Retinal pigment epithelial cell (primary cell): ENCODE measurements around the gene CUEDC1.
"Not testable (repeated sequence)": the region's sequence is repeated elsewhere in the genome, so short reads cannot be mapped to it uniquely, and the experiment has no call there.

Experiments
- DNase-seq: peaks from one replicate; pipeline ENCODE4 v3.0.0-alpha.2; 2010; ENCODE audit warnings: low read depth
- H3K4me3 ChIP-seq: 2 replicates; pipeline ENCODE4 v1.5.1; 2011; ENCODE audit warnings: mild to moderate bottlenecking, low read length, control low read depth, moderate library complexity
- TF ChIP-seq, protein P1 (sequence below): conservative IDR thresholded peaks from 2 replicates; pipeline ENCODE4 v1.5.1; 2011; ENCODE audit warnings: low read depth, low read length, control low read depth, inconsistent platforms

The CUEDC1 gene

DNA sequence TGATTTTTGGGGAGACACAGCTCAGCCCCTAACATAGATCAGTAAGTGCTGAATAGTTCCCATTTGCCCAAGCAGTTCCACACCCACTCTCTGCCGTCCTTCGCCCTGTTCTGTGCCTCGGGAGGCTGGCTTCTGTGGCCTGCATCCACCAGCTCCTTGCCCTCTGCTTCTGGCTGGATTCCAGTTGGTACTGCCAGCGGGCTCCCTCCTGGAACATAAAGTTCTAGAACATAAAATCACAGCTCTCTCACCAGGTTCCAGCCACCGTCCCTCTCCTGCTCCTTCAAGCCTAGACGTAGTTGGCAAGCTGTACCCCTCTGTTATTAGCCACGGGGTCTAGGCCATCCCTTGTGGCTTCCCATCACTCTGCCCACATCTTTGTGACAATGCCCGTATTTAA, 101.5 kb downstream of the CUEDC1 start:
- no peak overlapping the region for H3K4me3 ChIP-seq
- DNase-seq, result no peak
- TF ChIP-seq, protein P1, sequence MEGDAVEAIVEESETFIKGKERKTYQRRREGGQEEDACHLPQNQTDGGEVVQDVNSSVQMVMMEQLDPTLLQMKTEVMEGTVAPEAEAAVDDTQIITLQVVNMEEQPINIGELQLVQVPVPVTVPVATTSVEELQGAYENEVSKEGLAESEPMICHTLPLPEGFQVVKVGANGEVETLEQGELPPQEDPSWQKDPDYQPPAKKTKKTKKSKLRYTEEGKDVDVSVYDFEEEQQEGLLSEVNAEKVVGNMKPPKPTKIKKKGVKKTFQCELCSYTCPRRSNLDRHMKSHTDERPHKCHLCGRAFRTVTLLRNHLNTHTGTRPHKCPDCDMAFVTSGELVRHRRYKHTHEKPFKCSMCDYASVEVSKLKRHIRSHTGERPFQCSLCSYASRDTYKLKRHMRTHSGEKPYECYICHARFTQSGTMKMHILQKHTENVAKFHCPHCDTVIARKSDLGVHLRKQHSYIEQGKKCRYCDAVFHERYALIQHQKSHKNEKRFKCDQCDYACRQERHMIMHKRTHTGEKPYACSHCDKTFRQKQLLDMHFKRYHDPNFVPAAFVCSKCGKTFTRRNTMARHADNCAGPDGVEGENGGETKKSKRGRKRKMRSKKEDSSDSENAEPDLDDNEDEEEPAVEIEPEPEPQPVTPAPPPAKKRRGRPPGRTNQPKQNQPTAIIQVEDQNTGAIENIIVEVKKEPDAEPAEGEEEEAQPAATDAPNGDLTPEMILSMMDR, result no peak

DNA sequence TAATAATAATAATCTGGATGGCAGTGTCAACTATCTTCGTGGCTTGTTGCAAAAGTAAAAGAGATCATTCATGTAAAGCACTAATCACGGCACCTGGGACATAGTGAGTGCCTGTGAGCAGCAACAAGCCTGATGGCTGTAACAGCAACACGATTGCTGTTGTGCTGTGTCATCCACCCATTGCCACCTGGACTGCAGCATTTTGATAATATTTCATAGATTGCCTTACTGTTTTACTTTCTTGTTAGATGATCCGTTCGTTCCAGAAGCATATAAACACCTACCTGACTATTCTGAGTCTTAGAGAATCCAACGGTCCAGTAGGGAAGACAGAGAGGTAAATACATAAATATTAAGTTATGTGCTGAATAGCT, 102.3 kb downstream of the CUEDC1 start:
- no peak overlapping the region for H3K4me3 ChIP-seq
- DNase-seq, result no peak
- TF ChIP-seq, protein P1, result no peak

DNA sequence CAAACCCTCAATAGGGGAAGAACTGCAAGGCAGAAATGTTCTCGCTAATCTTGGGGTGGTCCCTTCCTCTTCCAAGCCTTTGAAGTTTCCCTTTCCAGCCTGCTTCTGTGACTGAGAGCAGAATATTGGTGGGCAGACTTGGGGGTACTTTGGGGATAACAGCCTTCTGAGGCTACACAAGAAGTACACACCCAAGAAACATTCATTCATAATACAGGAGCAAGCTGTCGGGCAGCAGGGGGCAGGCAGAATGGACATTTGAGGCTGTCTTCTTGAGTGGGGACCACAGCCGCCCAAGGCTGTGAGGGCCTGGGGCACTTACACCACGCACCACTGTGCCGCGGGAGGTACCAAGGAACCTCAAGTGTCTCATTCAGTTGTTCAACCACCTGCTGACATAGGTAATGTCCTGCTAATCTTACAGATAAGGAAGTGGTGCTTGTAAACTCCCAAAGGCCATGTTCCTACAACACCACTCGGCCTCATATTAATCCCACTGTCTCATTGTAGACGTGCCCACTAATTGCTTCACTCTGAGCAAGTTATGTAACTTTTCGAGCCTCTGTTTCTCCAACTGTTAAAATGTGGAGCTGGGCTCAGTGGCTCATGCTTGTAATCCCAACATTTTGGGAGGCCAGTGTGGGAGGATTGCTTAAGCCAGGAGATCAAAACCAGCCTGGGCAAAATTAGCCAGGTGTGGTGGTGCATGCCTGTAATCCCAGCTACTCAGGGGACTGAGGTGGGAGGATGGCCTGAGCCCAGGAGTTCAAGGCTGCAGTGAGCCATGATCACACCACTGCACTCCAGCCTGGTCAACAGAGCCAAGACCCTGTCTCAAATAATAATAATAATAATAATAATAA, 102.9 kb downstream of the CUEDC1 start:
- no peak overlapping the region for H3K4me3 ChIP-seq
- TF ChIP-seq, protein P1, result no peak
- DNase-seq, result no peak

DNA sequence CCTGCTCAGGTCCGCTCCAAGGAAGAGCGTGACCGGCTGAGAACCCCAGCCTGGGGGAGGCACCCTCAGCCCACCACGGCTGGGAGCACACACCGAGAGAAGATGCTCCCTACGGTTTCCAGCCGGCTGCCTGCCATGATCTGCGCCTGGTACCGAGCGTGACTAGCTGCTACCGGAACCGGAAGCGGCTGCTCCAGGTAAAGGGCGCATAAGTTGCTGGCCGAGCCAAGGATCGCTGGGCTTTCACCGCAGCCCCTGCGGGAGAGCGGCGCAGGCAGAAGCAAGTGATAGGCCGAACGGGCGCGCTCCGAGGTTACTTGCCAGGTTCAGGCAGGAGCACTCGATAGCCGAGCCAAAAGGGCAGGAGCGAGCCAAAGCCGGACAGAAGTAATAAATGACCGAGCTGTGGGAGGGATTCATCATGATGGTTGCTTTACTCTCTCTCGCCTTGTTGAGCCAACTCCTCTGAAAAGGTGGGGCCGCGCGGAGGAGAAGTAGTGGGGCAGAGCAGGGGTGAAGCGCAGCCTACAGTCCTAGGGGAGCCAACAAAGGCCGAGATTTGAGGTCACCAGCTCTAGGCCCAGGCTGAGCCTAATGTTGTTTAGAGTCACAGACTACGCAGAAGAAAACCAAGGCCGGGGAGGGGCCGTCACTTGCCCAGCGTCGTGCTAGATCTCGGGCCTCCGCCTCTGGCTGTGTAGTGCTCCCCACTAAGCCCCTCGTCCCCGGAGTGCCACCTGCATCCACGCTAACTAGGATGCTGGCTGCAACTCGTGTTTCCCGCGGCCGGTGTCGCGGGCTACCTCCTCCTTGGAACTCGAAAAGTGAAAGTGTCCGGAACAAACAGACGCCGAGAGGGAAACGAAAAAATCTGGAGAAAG, 105.1 kb downstream of the CUEDC1 start, which contains the start of gene MRPS23:
MRPS23 (minus strand) TSS at position 171 of the 881 bp plus-strand sequence; CDS start at position 137, 34 bp downstream.
- H3K4me3 ChIP-seq, result peak within 1 kb of the TSS; percentile 98
- TF ChIP-seq, protein P1, result no peak
- DNase-seq, result peak; percentile 98

DNA sequence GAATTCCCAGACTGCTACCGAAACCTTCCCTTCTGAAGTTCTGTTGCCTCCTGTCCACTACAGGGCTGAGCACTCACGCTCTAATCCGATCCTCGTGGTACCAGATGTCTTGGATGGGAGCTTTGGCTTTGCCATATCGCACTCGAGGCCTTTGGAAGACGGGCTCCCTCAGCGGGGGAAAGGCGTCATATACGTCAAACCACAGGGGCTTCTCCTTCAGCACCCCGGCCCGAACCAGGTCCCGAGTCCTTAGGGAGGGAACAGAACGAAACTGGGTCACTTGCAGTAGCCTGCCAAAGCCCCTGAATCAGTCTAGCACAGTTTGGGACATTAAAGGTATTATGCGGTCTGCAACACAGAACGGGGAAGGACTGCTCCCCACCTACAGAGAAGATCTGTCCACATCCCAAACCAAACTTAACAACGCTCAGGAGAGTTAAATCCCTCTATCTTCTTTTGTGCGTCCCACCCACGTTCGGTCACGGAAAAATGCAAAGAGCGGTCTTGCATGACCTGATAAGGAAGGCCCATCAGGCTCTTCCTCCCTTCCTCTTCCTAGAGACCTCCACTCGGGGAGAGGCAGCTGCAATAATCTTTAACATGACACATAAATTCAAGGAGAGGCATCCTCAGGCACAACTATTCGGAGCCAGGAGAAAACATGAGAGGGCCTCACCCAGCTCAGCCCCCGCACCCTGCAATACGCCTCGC, 105.9 kb downstream of the CUEDC1 start:
- H3K4me3 ChIP-seq, result peak overlapping the region; percentile 98
- TF ChIP-seq, protein P1, result no peak
- no peak for DNase-seq

DNA sequence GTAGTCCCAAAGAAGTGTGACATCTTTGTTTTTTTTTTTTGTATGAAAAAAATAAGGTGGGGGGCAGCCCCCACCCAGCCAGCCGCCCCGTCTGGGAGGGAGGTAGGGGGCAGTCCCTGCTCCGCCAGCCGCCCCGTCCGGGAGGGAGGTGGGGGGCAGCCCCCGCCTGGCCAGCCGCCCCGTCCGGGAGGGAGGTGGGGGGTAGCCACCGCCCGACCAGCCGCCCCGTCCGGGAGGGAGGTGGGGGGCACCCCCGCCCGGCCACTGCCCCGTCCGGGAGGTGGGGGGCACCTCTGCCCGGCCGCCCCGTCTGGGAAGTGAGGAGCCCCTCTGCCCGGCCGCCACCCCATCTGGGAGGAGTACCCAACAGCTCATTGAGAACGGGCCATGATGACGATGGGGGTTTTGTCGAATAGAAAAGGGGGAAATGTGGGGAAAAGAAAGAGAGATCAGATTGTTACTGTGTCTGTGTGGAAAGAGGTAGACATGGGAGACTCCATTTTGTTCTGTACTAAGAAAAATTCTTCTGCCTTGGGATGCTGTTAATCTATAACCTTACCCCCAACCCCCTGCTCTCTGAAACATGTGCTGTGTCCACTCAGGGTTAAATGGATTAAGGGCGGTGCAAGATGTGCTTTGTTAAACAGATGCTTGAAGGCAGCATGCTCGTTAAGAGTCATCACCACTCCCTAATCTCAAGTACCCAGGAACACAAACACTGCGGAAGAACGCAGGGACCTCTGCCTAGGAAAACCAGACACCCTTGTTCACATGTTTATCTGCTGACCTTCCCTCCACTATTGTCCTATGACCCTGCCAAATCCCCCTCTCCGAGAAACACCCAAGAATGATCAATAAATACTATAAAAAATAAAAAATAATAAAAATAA, 108.9 kb downstream of the CUEDC1 start:
- not testable (repeated sequence) for DNase-seq, H3K4me3 ChIP-seq
